ENCODE results near the gene CHKA.

Gene CHKA

DNA sequence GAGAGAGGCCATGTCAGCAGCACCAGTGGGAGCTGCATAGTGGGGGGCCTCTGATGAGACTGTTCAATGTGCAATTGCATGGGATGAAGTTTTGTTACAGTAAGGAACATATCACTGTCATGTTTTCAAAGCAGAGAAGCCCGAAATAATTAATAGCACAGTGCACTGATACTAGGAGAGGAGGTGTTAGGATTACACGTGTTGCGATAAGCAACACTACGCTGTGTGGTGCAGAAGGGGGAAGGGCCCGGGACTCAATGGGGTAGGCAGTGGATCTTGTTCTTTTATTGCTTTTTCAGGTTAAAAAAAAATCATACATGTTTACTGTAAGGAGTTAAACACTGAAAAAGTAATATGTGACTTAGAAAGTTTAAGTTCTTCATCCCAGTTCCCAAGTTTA lies 53.2 kb downstream of the CHKA start:
- DNase-seq: no peak

DNA sequence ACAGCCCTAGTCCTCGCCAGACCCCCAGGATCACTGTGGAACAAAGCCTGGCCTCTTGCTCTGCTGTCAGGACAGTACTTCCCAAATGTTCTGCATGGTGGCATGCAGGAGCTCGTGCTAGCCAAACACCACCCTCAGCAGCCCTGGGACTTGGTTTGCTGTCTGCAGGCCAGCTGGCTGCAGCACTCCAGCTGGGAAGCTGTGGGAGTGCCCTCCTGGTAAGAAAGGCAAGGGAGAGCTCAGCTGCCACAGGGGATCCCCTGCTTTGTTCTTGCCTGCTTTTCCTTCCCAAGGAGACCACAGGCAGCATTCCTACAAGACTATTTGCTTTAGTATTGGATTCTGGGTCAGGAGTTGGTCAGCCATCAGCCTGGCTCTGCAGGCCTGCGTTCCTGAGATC lies 54.4 kb downstream of the CHKA start:
- DNase-seq: no peak

DNA sequence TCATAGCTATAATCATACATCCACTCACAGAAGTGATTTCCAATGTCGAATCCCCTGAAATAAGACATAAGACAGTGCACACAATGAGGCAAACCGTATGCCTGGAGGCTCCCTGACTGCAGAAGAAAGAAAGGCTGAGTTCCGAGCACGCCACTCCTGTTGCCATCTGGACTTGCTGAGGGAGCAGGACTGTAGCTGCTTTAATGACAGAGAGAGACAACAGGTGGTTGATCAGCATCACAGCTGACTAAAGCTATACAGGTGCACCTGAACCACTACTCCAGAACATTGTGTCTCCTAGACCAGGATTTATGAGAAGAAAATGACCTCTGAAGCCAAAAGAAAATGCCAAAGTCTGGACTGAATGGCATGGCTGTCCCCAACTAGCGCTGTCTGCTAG lies 55.3 kb downstream of the CHKA start:
- no peak for DNase-seq

- no peak for DNase-seq
Observed at GRCh38 chr11:68064926-68065325, 56.3 kb downstream of the CHKA start.

- no peak for DNase-seq
Observed at GRCh38 chr11:68061508-68061907, 59.7 kb downstream of the CHKA start.

DNA sequence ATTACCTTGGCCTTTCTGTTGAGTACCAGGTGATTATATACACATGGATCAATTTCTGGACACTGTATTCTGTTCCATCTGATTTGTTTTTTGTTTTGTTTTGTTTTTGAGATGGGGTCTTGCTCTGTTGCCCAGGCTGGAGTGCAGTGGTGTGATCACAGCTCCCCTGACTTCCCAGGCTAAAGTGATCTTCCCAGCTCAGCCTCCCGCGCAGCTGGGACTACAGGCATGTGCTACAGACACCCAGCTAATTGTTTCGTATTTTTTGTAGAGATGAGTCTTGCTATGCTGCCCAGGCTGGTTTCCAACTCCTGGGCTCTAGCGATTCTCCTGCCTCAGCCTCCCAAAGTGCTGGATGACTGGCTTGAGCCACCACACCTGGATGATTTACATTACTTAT lies 63.4 kb downstream of the CHKA start:
- no peak for DNase-seq

- DNase-seq: no peak
Observed at GRCh38 chr11:68056317-68057285, 64.6 kb downstream of the CHKA start.

DNA sequence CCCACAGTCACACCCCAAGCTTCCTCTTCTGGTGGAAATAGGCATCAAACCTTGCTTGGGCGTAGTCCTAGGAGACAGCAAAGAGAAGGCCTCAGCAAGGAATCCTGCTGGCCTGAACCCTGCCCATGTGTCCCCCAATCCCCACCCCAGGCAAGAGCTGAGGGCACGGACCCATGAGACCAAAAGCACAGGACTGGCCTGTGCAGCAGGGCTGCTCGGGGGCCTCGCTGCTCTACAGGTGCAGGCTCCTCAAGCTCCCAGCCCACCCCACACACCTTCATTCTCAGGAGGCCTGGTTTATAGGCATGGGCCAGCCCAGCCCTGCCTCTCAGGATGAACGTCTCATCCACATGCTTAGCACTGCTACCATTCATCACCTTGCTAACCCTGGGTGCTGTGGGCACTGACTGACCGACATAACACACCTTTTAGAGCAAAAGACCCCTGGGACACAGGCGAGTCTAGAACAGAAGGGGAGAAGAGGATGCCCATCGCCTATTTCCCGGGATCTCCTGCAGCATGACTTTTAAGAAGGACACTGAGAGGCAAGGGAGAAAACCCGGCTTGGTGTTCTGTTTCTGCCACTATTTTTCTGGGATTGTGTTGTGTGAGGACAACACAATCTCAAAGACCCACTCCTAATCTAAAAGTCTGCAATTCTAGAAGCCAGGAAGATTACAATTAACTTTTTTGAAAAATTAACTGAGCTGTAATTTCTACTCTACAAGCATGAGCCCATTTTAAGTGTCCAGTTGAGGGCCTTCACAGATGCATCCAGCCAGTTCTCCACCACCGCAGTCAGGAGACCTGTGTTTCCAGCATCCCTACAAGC lies 67.0 kb downstream of the CHKA start:
- DNase-seq: no peak

- DNase-seq: no peak
Observed at GRCh38 chr11:68053117-68053516, 68.1 kb downstream of the CHKA start.

DNA sequence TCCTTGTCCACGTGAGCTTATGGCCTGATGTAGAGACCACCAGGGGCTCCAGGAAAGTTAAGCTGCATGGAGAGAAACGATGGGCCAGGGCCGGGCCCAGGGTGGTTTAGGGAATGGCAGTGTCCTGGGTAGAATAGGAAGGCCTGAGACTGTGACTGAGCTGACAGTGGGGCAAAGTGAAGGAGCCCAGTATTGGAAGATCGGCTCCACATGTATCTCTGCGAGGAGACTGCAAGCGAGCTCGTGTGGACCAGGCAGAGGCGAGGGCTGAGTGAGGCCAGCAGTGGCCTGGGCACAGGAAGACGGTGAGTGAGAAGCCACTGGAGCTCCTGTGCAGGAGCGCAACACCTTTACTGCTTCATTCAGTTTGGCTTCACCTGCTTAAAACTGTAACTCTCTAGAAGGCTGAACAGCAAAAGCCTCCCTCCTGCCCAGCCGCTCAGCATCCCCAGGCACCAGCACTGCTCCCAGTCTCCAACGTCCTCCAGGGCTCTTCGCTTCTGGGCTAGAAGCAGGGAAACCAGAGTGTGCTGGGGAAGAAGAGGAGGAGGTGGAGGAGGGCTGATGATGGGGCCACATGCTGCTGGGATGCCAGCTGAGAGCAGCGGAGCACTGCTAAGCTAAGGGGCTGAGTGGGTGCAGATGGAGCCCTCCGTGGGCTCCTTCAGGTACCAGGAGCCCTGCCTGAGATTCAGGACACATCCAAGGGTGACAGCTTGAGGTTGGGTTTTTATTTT lies 68.9 kb downstream of the CHKA start:
- no peak for DNase-seq

GRCh38 chr11:68051191-68052136 lies 69.7 kb downstream of the CHKA start:
- DNase-seq: no peak

DNA sequence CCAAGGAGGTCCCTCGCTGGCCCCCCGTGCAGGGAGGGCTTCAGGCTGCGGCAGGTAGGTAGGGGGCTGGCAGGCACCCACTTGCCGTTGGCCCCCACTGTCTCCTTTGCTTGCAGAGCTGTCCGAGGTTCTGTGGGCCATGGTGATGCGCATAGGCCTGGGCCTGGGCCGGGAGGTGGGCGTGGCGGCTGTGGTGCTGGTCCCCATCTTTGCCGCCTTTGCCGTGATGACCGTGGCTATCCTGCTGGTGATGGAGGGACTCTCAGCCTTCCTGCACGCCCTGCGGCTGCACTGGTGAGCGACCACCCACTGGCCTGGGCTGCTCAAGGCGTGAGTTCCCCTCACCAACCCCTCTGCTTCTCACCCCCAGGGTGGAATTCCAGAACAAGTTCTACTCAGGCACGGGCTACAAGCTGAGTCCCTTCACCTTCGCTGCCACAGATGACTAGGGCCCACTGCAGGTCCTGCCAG lies 70.8 kb downstream of the CHKA start:
- DNase-seq: no peak

DNA sequence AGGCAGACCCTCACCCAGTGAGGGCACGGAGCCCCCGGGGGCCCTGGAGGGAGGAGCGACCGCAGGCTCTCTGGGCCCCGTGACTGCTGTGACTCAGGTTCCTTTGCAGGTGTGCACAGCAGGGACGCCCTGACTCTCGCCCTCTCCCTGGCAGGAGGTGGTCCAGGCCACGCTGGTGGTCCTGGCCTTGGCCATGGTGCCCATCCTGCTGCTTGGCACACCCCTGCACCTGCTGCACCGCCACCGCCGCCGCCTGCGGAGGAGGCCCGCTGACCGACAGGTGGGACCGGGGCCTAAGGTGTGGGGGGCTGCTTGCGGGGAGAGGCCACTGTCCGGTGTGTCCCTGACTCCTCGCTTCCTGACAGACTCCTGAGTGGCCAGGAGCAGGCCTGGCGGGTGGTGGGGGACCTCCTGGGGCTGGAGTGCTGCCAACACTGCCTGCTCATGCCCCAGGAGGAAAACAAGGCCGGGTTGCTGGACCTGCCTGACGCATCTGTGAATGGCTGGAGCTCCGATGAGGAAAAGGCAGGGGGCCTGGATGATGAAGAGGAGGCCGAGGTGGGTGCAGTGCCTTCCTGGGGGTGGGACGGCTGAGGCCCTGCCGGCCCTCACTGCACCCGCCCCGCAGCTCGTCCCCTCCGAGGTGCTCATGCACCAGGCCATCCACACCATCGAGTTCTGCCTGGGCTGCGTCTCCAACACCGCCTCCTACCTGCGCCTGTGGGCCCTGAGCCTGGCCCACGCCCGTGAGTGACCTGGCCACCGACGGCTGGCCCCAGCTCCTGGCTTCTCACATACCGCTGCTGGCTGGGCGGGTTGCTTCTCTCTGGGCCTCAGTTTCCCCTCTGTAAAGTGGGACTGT lies 71.4 kb downstream of the CHKA start:
- no peak for DNase-seq

- DNase-seq: no peak
Observed at GRCh38 chr11:68048681-68049508, 72.3 kb downstream of the CHKA start.

- no peak for DNase-seq
Observed at GRCh38 chr11:68047437-68048290, 73.5 kb downstream of the CHKA start.

GRCh38 chr11:68044898-68045351 lies 76.3 kb downstream of the CHKA start:
- no peak for DNase-seq

DNA sequence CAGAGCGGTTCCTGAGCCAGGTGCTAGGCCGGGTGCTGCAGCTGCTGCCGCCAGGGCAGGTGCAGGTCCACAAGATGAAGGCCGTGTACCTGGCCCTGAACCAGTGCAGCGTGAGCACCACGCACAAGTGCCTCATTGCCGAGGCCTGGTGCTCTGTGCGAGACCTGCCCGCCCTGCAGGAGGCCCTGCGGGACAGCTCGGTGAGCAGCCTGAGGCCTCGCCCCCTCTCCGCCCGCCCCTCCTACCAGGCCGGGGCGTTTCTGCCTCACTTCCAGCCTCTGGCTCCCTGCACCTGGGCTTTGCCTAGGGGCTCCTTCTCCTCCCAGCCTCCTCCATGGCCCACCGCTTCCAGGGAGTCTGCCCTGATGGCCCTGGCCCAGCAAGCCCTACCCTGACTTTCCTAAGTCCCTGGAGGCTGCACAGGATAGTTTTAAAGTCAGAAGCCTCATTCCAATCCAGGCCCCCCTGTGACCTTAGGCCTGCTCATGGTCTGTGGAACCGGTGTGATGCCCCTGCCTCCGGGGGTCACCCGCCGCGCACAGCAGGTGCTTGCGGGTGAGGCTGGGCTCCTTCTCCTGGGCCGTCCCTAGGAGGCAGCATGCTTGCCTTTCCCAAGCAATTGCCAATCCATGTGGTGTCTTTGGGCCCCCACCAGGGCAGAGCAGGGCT lies 76.9 kb downstream of the CHKA start:
- no peak for DNase-seq
